GM19351 (cell line): ENCODE measurements around the gene FIGN.

Source experiments
- ATAC-seq: cut with Tn5 transposase; IDR thresholded peaks from one replicate; pipeline ENCODE4 v1.9.1; 2021; ENCODE audit warnings: mild to moderate bottlenecking, moderate library complexity; ENCODE audit not compliant: unreplicated experiment

FIGN gene

GRCh38 chr2:163665051-163665450 lies 70.8 kb downstream of the FIGN start:
- ATAC-seq = no peak

- no peak for ATAC-seq
These were observed 71.2 kb downstream of the FIGN start for GRCh38 chr2:163664610-163665009.

GRCh38 chr2:163662141-163662780 lies 73.5 kb downstream of the FIGN start:
- no peak for ATAC-seq

GRCh38 chr2:163659224-163659623 lies 76.6 kb downstream of the FIGN start:
- no peak for ATAC-seq

GRCh38 chr2:163658556-163658955 lies 77.3 kb downstream of the FIGN start:
- no peak for ATAC-seq

- ATAC-seq = no peak
These were observed 78.5 kb downstream of the FIGN start for GRCh38 chr2:163657281-163657656.

GRCh38 chr2:163656622-163657280 lies 79.1 kb downstream of the FIGN start:
- no peak for ATAC-seq

- no peak for ATAC-seq
These were observed 80.1 kb downstream of the FIGN start for GRCh38 chr2:163655667-163656066.

- no peak for ATAC-seq
These were observed 83.1 kb downstream of the FIGN start for GRCh38 chr2:163652751-163653150.

GRCh38 chr2:163649080-163649479 lies 86.7 kb downstream of the FIGN start:
- no peak for ATAC-seq

- no peak for ATAC-seq
These were observed 88.5 kb downstream of the FIGN start for GRCh38 chr2:163647300-163647699.

- ATAC-seq = no peak
These were observed 89.1 kb downstream of the FIGN start for GRCh38 chr2:163646687-163647086.

GRCh38 chr2:163644238-163644637 lies 91.6 kb downstream of the FIGN start:
- no peak for ATAC-seq

GRCh38 chr2:163641986-163642385 lies 93.8 kb downstream of the FIGN start:
- ATAC-seq = no peak

GRCh38 chr2:163640542-163641193 lies 95.1 kb downstream of the FIGN start:
- ATAC-seq = no peak

- no peak for ATAC-seq
These were observed 97.9 kb downstream of the FIGN start for GRCh38 chr2:163637871-163638270.

GRCh38 chr2:163633291-163633690 lies 102.5 kb downstream of the FIGN start:
- no peak for ATAC-seq

- ATAC-seq = no peak
These were observed 105.0 kb downstream of the FIGN start for GRCh38 chr2:163630836-163631235.

- ATAC-seq = no peak
These were observed 109.1 kb downstream of the FIGN start for GRCh38 chr2:163626639-163627109.

- no peak for ATAC-seq
These were observed 109.6 kb downstream of the FIGN start for GRCh38 chr2:163626208-163626607.

GRCh38 chr2:163625632-163626031 lies 110.2 kb downstream of the FIGN start:
- ATAC-seq = peak; percentile 59

- ATAC-seq = no peak
These were observed 114.3 kb downstream of the FIGN start for GRCh38 chr2:163621445-163622004.
